ENCODE measurements around the gene RFX2. TPM values are rescaled to one million over a fixed set of nuclear protein-coding genes. Genes with fewer than 3 reads are reported as not detected.
"Not testable (repeated sequence)": the region's sequence is repeated elsewhere in the genome, so short reads cannot be mapped to it uniquely, and the experiment has no call there.

The RFX2 gene
- total and polyA plus RNA-seq, 9 of the 15 experiments (the other 6 are each of a cell fraction or from before 2014, with no cell fraction given), result 3.6 to 18.7 (median 8.7) TPM

- TF ChIP-seq CHAMP1 (IDR thresholded peaks at IDR 0.05), result no peak
These were observed 123.1 kb downstream of the RFX2 start (continued) for GRCh38 chr19:5987077-5987818.

- POLR2A ChIA-PET, result interaction anchor here (0.6 to 0.9 kb wide), 2 partner anchors 37 to 107 kb away, joined by 3 read pairs; no protein-coding TSS in a partner anchor
- TF ChIP-seq ZBTB2 (IDR thresholded peaks at IDR 0.05) (0 out of 2 replicates have a peak, but pooled peaks have one; percentile 1), USF1 (CRISPR knock-in tag; IDR thresholded peaks at IDR 0.05) (0 out of 2 replicates have a peak, but pooled peaks have one; percentile 25), ZNF395 (CRISPR knock-in tag; IDR thresholded peaks at IDR 0.05) (0 out of 2 replicates have a peak, but pooled peaks have one; percentile 5), TEAD1 (CRISPR knock-in tag; IDR thresholded peaks at IDR 0.05) (peak in 1 of 2 experiments; percentile 11; a peak in 1 of 4 replicates), PRDM10 (IDR thresholded peaks at IDR 0.05; ENCODE audit: partially characterized antibody) (peak; percentile 41), NR4A1 (tag; IDR thresholded peaks at IDR 0.05) (0 out of 2 replicates have a peak, but pooled peaks have one; percentile 13)
- not testable (repeated sequence) for TF ChIP-seq NR4A1 (CRISPR knock-in tag; IDR thresholded peaks at IDR 0.05)
These were observed 124.5 kb downstream of the RFX2 start for GRCh38 chr19:5985837-5986236.

More at GRCh38 chr19:5985837-5986236, 124.5 kb downstream of the RFX2 start:
- H3K9ac ChIP-seq (ENCODE audit: insufficient read depth in 1 of 2, low read depth in 2 of 2, low read length in 2 of 2), result peak overlapping the region; percentile 2 to 52; a peak in 3 of 4 replicates
- 19% methylated on average over 5 of the region's 5 CpGs for WGBS (ENCODE audit: insufficient coverage, low coverage, missing lambda C conversion rate)
- H4K20me1 ChIP-seq (replicated peaks; ENCODE audit: control insufficient read depth, insufficient read depth, low read length); H3K27me3 ChIP-seq (ENCODE audit: control insufficient read depth in 2 of 2, insufficient read depth in 2 of 2, low read length in 2 of 2); ATAC-seq; in situ Hi-C loops (cut with MboI); H3K9me1 ChIP-seq (ENCODE audit: control insufficient read depth, insufficient read depth, low read length); H3K79me2 ChIP-seq (ENCODE audit: control insufficient read depth, insufficient read depth, low read length); H3K36me3 ChIP-seq (ENCODE audit: control insufficient read depth, insufficient read depth, low read length); H3K4me3 ChIP-seq; FAIRE-seq; CTCF ChIA-PET (ENCODE audit: low intra/inter-chr PET ratio); BruUV-seq (replicated peaks); H3K9me3 ChIP-seq (replicated peaks; ENCODE audit: control insufficient read depth, insufficient read depth, low read depth, low read length): not testable (repeated sequence)
- peak in 1 of 4 experiments; percentile 23 for DNase-seq (ENCODE audit: extremely low read depth in 1 of 4, low spot score in 3 of 4)
- intact Hi-C loops (cut with micrococcal nuclease), result loop anchor here (2.0 to 10.0 kb wide), 2 partner anchors 139 to 181 kb away; partner anchors contain the start of gene NRTN
- peaks cover 44% of the 10 kb centered on the region in 2 experiments for H3K4me1 ChIP-seq (replicated peaks in 1 of 2; ENCODE audit: control insufficient read depth in 2 of 2, insufficient read depth in 2 of 2, low read length in 2 of 2)
- H2AFZ ChIP-seq (ENCODE audit: low read depth, low read length), result peak overlapping the region; percentile 89
- peak overlapping the region; percentile 87 for H3K27ac ChIP-seq (ENCODE audit: extremely low read depth, low read depth, low read length)
- peak overlapping the region; percentile 69 for H3K4me2 ChIP-seq (ENCODE audit: insufficient read depth, low read length)
